Mucosa of stomach (tissue), 1 donor: ENCODE measurements around the gene LBR.

Source experiments
- H3K27me3 ChIP-seq: one replicate; pipeline ENCODE4 v1.7.0; 2013; ENCODE audit warnings: mild to moderate bottlenecking, low read length; ENCODE audit not compliant: control insufficient read depth, insufficient read depth
- H3K36me3 ChIP-seq: one replicate; pipeline ENCODE4 v1.7.0; 2013; ENCODE audit warnings: low read length; ENCODE audit not compliant: control insufficient read depth, insufficient read depth
- H3K4me1 ChIP-seq: one replicate; pipeline ENCODE4 v1.7.0; 2013; ENCODE audit warnings: mild to moderate bottlenecking, low read length; ENCODE audit not compliant: control insufficient read depth, insufficient read depth
- H3K4me3 ChIP-seq: one replicate; pipeline ENCODE4 v1.7.0; 2013; ENCODE audit warnings: low read length
- H3K9ac ChIP-seq: one replicate; pipeline ENCODE4 v1.7.0; 2013; ENCODE audit warnings: mild to moderate bottlenecking, low read length, moderate library complexity
- H3K9me3 ChIP-seq: one replicate; pipeline ENCODE4 v1.7.0; 2013; ENCODE audit warnings: mild to moderate bottlenecking, low read length, moderate library complexity; ENCODE audit not compliant: control insufficient read depth
- donor health status: Pancreatic carcinoma.

The LBR gene

GRCh38 chr1:225422031-225422605 is 5.7 kb downstream of the LBR start:
- Histone ChIP-seq H3K9me3 (no peaks in the 10 kb centered on the region), H3K4me3 (no peak overlapping the region), H3K27me3 (no peaks in the 10 kb centered on the region), H3K9ac (no peak overlapping the region), H3K36me3 (peaks cover 7% of the 10 kb centered on the region), H3K4me1 (peaks cover 23% of the 10 kb centered on the region)

DNA sequence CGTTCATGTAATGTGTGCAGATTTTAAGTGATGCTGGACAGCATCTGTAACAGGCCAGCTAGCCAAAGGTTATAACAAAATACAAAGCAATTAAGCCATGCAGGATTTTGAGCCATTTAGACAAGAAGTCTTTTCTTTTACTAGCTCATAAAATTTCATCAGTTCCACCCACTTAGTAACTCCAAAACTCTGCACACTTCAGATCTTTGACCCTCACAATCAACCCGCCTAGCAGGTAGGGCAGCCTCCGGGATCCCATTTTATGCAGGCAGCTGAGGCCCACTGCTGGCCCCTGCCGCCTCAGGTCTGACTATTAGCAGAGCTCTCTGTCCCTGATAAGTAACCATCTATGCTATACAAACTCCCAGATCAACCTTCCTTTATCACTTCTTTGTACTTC is 9.2 kb downstream of the LBR start:
- no peak overlapping the region for H3K4me3 ChIP-seq
- peaks cover 9% of the 10 kb centered on the region for H3K4me1 ChIP-seq
- no peaks in the 10 kb centered on the region for H3K9me3 ChIP-seq
- peaks cover 7% of the 10 kb centered on the region for H3K36me3 ChIP-seq
- H3K9ac ChIP-seq, result no peak overlapping the region
- H3K27me3 ChIP-seq, result no peaks in the 10 kb centered on the region

DNA sequence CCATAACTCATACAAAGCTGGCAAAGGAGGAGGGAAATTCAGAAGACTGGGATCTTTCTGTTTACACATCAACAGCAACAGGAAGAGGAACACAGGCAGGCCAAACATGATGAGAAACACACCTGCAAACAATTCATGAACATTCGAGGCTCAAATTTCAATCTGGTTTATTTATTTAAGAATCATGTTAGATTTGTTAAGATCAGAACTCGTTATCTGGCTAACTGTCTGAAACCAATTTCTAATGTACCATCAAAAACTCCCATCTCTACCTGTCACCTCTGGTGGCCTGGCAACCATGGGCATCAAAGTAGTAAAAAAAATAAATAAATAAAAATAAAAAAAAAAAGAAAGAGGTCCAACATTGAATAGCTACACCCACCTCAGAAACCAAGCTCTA is 9.8 kb downstream of the LBR start:
- H3K9ac ChIP-seq, result no peak overlapping the region
- H3K9me3 ChIP-seq, result no peaks in the 10 kb centered on the region
- H3K27me3 ChIP-seq, result no peaks in the 10 kb centered on the region
- H3K4me1 ChIP-seq, result peaks cover 6% of the 10 kb centered on the region
- no peak overlapping the region for H3K4me3 ChIP-seq
- peaks cover 7% of the 10 kb centered on the region for H3K36me3 ChIP-seq

DNA sequence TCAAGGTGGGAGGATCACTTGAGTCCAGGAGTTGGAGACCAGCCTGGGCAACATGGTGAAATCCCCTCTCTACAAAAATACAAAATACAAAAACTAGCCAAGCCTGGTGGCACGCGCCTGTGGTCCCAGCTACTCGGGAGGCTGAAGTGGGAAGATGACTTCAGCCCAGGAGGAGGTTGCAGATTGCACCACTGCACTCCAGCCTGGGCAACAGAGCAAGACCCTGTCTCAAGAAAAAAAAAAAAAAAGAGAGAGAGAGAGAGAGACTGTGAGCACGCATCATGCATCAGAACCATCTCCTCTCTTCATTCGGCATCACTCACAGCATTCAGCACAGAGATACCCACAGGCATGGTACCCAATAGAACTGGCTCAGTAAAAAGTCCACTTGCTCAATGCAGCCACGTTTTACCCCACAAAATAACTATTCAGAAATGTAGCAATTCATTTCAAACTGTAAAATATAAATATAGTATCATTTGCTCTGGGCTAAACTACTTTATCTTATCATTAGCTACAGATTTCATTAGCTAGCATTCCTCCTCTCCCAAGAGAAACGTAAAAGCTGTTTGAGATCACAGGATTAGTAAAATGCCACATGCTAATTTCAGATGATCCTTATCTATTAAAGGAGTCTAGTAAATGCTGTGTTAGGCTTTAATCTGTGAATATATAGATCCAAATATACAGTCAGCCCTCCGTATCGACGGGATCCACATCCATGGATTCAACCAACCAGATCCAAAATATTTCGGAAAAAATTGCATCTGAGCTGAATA is 11.7 kb downstream of the LBR start:
- Histone ChIP-seq H3K4me1 (peaks cover 10% of the 10 kb centered on the region), H3K36me3 (peaks cover 7% of the 10 kb centered on the region)

GRCh38 chr1:225415307-225415706 is 12.5 kb downstream of the LBR start:
- H3K36me3 ChIP-seq, result peaks cover 7% of the 10 kb centered on the region

More for the DNA sequence above, 11.7 kb downstream of the LBR start:
- Histone ChIP-seq H3K27me3 (no peaks in the 10 kb centered on the region), H3K9me3 (no peaks in the 10 kb centered on the region), H3K4me3 (no peak overlapping the region), H3K9ac (no peak overlapping the region)

GRCh38 chr1:225413708-225414375 is 14.0 kb downstream of the LBR start:
- Histone ChIP-seq H3K9me3 (no peaks in the 10 kb centered on the region), H3K27me3 (no peaks in the 10 kb centered on the region), H3K9ac (no peak overlapping the region), H3K36me3 (peaks cover 4% of the 10 kb centered on the region), H3K4me1 (peaks cover 10% of the 10 kb centered on the region), H3K4me3 (no peak overlapping the region)

More at GRCh38 chr1:225415307-225415706, 12.5 kb downstream of the LBR start:
- H3K4me1 ChIP-seq, result peaks cover 10% of the 10 kb centered on the region
- H3K27me3 ChIP-seq, result no peaks in the 10 kb centered on the region
- no peak overlapping the region for H3K4me3 ChIP-seq
- no peak overlapping the region for H3K9ac ChIP-seq
- H3K9me3 ChIP-seq, result no peaks in the 10 kb centered on the region

DNA sequence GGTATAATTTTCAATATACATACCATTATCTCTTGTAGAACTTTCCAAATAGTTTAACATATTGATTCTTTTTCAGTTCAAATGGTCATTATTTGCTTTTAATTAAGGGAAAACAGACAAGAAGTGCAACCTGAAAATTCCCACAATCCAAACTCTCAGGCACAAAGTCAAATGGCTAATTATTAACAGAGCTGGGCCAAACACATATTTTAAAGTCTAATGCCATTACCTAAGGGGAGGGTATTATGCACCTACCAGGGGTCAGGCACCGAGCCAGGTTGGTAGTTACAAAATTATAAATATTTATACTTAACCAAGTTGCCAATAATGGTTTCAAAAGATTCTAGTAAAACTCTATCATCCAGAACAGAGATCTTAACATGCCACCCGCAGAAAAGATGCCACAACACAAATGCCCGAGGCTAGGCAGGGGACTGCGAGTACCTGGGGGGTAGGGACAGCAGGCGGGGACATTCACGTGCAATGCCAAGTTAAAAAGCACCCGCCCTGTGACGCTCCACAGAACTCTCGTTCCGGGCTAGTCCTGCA is 15.0 kb downstream of the LBR start:
- no peaks in the 10 kb centered on the region for H3K36me3 ChIP-seq
- no peaks in the 10 kb centered on the region for H3K27me3 ChIP-seq
- H3K9ac ChIP-seq, result no peak overlapping the region
- H3K9me3 ChIP-seq, result no peaks in the 10 kb centered on the region
- peaks cover 10% of the 10 kb centered on the region for H3K4me1 ChIP-seq
- H3K4me3 ChIP-seq, result no peak overlapping the region

GRCh38 chr1:225412321-225412720 is 15.5 kb downstream of the LBR start:
- Histone ChIP-seq H3K4me3 (no peak overlapping the region), H3K9ac (no peak overlapping the region), H3K36me3 (no peaks in the 10 kb centered on the region), H3K27me3 (no peaks in the 10 kb centered on the region), H3K9me3 (no peaks in the 10 kb centered on the region), H3K4me1 (peaks cover 10% of the 10 kb centered on the region)

GRCh38 chr1:225410036-225410435 is 17.8 kb downstream of the LBR start:
- Histone ChIP-seq H3K4me1 (peaks cover 10% of the 10 kb centered on the region), H3K9me3 (no peaks in the 10 kb centered on the region), H3K36me3 (no peaks in the 10 kb centered on the region), H3K4me3 (no peak overlapping the region), H3K27me3 (no peaks in the 10 kb centered on the region), H3K9ac (no peak overlapping the region)

GRCh38 chr1:225409051-225409450 is 18.8 kb downstream of the LBR start:
- no peaks in the 10 kb centered on the region for H3K27me3 ChIP-seq
- H3K9ac ChIP-seq, result no peak overlapping the region
- no peaks in the 10 kb centered on the region for H3K9me3 ChIP-seq
- H3K36me3 ChIP-seq, result no peaks in the 10 kb centered on the region
- H3K4me1 ChIP-seq, result peaks cover 10% of the 10 kb centered on the region
- no peak overlapping the region for H3K4me3 ChIP-seq

DNA sequence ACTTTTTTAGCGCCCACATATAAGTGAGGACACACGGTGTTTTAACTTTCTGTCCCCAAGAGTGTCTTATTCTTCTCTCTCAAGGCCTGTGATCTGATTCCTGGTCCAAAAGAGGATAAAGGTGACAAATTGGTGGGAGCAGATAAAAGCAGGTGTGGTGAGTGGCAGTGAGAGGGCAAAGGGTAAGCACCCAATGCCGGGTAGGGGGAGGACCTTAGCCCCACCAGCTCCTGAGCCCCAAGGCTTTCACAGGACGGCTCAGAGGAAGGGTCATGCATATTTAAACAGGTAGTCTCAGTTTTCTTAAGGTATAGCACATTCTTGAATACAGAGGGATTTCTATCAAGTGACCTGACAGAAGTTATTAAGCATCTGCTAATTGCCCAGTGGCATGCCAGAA is 19.6 kb downstream of the LBR start:
- Histone ChIP-seq H3K9ac (no peak overlapping the region), H3K9me3 (no peaks in the 10 kb centered on the region), H3K27me3 (no peaks in the 10 kb centered on the region), H3K4me3 (no peak overlapping the region), H3K36me3 (no peaks in the 10 kb centered on the region), H3K4me1 (peaks cover 6% of the 10 kb centered on the region)

- no peaks in the 10 kb centered on the region for H3K36me3 ChIP-seq
- H3K9me3 ChIP-seq, result no peaks in the 10 kb centered on the region
- peaks cover 2% of the 10 kb centered on the region for H3K4me1 ChIP-seq
- no peaks in the 10 kb centered on the region for H3K27me3 ChIP-seq
- no peak overlapping the region for H3K9ac ChIP-seq
- no peak overlapping the region for H3K4me3 ChIP-seq
Measured at GRCh38 chr1:225407755-225408154, 20.1 kb downstream of the LBR start.
